HFF-Myc (cell line): ENCODE measurements around the gene RFLNA.

ENCODE experiments used
- DNase-seq: peaks from one replicate; pipeline ENCODE4 v3.0.0-alpha.2; 2011; ENCODE audit warnings: low read depth; ENCODE audit errors: extremely low read depth
- H3K4me3 ChIP-seq: replicated peaks from 2 replicates; pipeline ENCODE4 v1.5.1; 2011; ENCODE audit warnings: low read depth, mild to moderate bottlenecking, control low read depth, low read length
- CTCF ChIP-seq: IDR thresholded peaks from 2 replicates; pipeline ENCODE4 v1.5.1; 2012; ENCODE audit warnings: mild to moderate bottlenecking, low read depth, low read length, control low read depth; ENCODE audit errors: missing control alignments

The RFLNA gene

GRCh38 chr12:124306686-124307555 is 12.0 kb downstream of the RFLNA start:
- H3K4me3 ChIP-seq = no peak overlapping the region
- no peak for DNase-seq
- no peak for TF ChIP-seq CTCF

DNA sequence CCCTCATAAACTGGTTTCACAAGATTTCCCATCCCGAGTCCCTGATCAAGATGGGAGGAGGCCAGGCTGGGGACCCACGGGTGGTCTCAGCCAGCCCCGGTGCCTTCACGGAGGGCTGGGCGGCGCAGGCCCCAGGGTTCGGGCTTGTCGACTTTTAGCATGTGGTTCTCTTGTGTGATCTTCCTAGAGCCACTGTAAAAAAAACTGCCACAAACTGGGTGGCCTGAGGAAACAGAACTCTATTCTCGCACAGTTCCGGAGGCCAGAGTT is 12.6 kb downstream of the RFLNA start:
- no peak overlapping the region for H3K4me3 ChIP-seq
- DNase-seq = no peak
- TF ChIP-seq CTCF = no peak

- TF ChIP-seq CTCF = no peak
- DNase-seq = no peak
- H3K4me3 ChIP-seq = no peak overlapping the region
Measured at GRCh38 chr12:124308741-124309140, 13.8 kb downstream of the RFLNA start.

- no peak for DNase-seq
- H3K4me3 ChIP-seq = no peak overlapping the region
- TF ChIP-seq CTCF = no peak
Measured at GRCh38 chr12:124309231-124309630, 14.3 kb downstream of the RFLNA start.

DNA sequence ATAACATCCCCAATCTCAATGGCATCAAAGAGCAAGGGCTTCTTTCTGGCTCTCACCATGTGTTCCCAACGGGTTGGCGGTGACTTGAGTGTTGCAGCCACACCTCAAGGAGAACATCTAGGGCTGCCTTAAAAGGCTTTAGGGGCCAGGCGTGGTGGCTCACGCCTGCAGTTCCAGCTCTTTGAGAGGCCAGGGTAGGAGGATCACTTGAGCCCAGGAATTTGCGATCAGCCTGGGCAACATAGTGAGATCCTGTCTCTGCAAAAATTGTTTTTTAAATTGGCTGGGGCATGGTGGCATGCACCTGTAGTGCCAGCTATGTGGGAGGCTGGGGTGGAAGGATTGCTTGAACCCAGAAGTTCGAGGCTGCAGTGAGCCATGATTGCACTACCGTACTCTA is 14.9 kb downstream of the RFLNA start:
- no peak for TF ChIP-seq CTCF
- H3K4me3 ChIP-seq = no peak overlapping the region
- no peak for DNase-seq

GRCh38 chr12:124310178-124310577 is 15.3 kb downstream of the RFLNA start:
- TF ChIP-seq CTCF = no peak
- no peak for DNase-seq
- no peak overlapping the region for H3K4me3 ChIP-seq

DNA sequence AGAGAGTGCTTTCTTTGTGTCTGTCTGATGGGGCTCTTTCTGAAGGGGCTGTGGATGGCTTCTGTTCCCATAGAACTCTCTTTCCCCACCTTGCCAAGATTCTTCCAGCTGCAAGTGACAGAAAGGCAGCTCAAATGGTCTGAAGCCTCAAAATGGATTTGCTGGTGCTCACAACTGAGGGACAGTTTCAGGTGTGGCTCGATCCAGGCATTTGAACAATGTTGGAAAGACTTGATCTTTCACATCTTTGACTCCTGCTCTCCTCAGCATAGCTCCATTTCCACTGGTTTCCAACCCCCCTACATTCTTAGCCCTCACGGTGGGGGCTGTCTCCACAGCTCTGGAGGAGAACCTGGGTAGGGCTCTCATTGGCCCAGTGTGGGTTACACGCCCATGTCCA is 15.9 kb downstream of the RFLNA start:
- no peak for DNase-seq
- no peak for TF ChIP-seq CTCF
- no peak overlapping the region for H3K4me3 ChIP-seq
